ENCODE measurements around the gene CARMIL3. TPM values are rescaled to one million over a fixed set of nuclear protein-coding genes. Genes with fewer than 3 reads are reported as not detected.

CARMIL3 gene
- total RNA-seq, 2 donors from 2014 or later, result 1.9 to 2.1 TPM

- ATAC-seq (replicated peaks in 1 of 2) (no peak), DNase-seq (no peak)
- no peaks in the 10 kb centered on the region for H3K27me3 Mint-ChIP-seq (ENCODE audit: low read depth)
- no peaks in the 10 kb centered on the region for H3K9me3 Mint-ChIP-seq
- H3K36me3 Mint-ChIP-seq (ENCODE audit: insufficient read depth in 2 of 2), result no peaks in the 10 kb centered on the region
- H3K27ac Mint-ChIP-seq, result no peak overlapping the region
- H3K4me1 Mint-ChIP-seq (ENCODE audit: low read depth), result peaks cover 13% of the 10 kb centered on the region
- H3K4me3 Mint-ChIP-seq, result peak overlapping the region in 1 of 2 donors; percentile 1
Observed at GRCh38 chr14:24070285-24071143, 18.7 kb downstream of the CARMIL3 start.

- H3K27ac Mint-ChIP-seq, result no peak within 1 kb of the TSS
- H3K4me1 Mint-ChIP-seq (ENCODE audit: low read depth), result peaks cover 13% of the 10 kb centered on the region
- ATAC-seq (replicated peaks in 1 of 2) (peak; percentile 95 to 96), DNase-seq (peak; percentile 56 to 74)
- no peaks in the 10 kb centered on the region for H3K27me3 Mint-ChIP-seq (ENCODE audit: low read depth)
- no peaks in the 10 kb centered on the region for H3K9me3 Mint-ChIP-seq
- H3K4me3 Mint-ChIP-seq, result peak within 1 kb of the TSS in 1 of 2 donors; percentile 1
- no peaks in the 10 kb centered on the region for H3K36me3 Mint-ChIP-seq (ENCODE audit: insufficient read depth in 2 of 2)
Observed at GRCh38 chr14:24071144-24071697, 19.4 kb downstream of the CARMIL3 start, which contains the start of gene CPNE6. TSS of gene CPNE6 (plus strand) at chr14:24071562. CDS start at chr14:24072937, 1,375 bp downstream.

GRCh38 chr14:24071836-24072430, 20.1 kb downstream of the CARMIL3 start:
- no peaks in the 10 kb centered on the region for H3K27me3 Mint-ChIP-seq (ENCODE audit: low read depth)
- H3K27ac Mint-ChIP-seq, result no peak overlapping the region
- ATAC-seq (replicated peaks in 1 of 2) (no peak), DNase-seq (no peak)
- no peaks in the 10 kb centered on the region for H3K36me3 Mint-ChIP-seq (ENCODE audit: insufficient read depth in 2 of 2)
- no peaks in the 10 kb centered on the region for H3K9me3 Mint-ChIP-seq
- peaks cover 13% of the 10 kb centered on the region for H3K4me1 Mint-ChIP-seq (ENCODE audit: low read depth)
- H3K4me3 Mint-ChIP-seq, result no peak overlapping the region

- no peak overlapping the region for H3K4me3 Mint-ChIP-seq
- no peaks in the 10 kb centered on the region for H3K27me3 Mint-ChIP-seq (ENCODE audit: low read depth)
- H3K4me1 Mint-ChIP-seq (ENCODE audit: low read depth), result peaks cover 13% of the 10 kb centered on the region
- no peaks in the 10 kb centered on the region for H3K9me3 Mint-ChIP-seq
- no peaks in the 10 kb centered on the region for H3K36me3 Mint-ChIP-seq (ENCODE audit: insufficient read depth in 2 of 2)
- no peak overlapping the region for H3K27ac Mint-ChIP-seq
- ATAC-seq (replicated peaks in 1 of 2), result no peak
- DNase-seq, result no peak
Observed at GRCh38 chr14:24072436-24072835, 20.6 kb downstream of the CARMIL3 start.

- ATAC-seq (replicated peaks in 1 of 2) (no peak), DNase-seq (no peak)
- Mint-ChIP-seq H3K4me3 (no peak overlapping the region), H3K27me3 (ENCODE audit: low read depth) (no peaks in the 10 kb centered on the region), H3K4me1 (ENCODE audit: low read depth) (peaks cover 13% of the 10 kb centered on the region), H3K36me3 (ENCODE audit: insufficient read depth in 2 of 2) (no peaks in the 10 kb centered on the region), H3K9me3 (no peaks in the 10 kb centered on the region), H3K27ac (no peak overlapping the region)
Observed at GRCh38 chr14:24072881-24073877, 21.4 kb downstream of the CARMIL3 start.

GRCh38 chr14:24074625-24075484, 23.0 kb downstream of the CARMIL3 start:
- Mint-ChIP-seq H3K9me3 (no peaks in the 10 kb centered on the region), H3K27me3 (ENCODE audit: low read depth) (no peaks in the 10 kb centered on the region), H3K36me3 (ENCODE audit: insufficient read depth in 2 of 2) (no peaks in the 10 kb centered on the region), H3K27ac (no peak overlapping the region), H3K4me3 (no peak overlapping the region), H3K4me1 (ENCODE audit: low read depth) (peaks cover 19% of the 10 kb centered on the region)
- no peak for ATAC-seq (replicated peaks in 1 of 2)
- DNase-seq, result no peak

DNA sequence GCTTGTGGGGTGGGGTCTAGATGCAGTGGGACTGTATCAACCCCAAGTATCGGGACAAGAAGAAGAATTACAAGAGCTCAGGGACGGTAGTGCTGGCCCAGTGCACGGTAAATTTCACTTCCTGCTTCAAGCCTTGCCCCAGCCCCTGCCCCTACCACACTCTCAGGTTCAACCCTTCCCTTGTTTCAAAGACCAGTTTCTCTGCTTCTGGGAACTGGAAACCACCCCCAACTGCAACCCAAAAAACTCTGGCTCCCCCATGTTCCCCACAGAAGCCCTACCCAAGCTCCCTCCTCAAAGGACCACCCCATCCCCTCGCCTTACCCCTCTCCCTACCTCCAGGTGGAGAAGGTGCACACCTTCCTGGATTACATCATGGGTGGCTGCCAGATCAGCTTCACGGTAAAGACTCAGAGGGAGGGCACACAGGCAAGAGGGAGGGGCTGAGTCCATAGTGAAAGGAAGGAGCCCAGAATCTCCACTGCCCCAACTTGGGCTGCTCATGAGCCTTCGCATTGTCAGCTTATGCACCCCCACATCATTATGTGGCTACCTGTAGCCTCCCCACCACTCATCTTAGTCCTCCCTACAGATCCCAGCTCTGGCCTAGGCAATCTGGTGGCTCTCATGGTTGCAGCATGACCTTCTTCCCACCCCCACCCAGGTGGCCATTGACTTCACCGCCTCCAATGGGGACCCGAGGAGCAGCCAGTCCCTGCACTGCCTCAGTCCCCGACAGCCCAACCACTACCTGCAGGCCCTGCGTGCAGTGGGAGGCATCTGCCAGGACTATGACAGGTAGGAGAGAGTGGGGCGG, 23.9 kb downstream of the CARMIL3 start:
- Mint-ChIP-seq H3K4me1 (ENCODE audit: low read depth) (peaks cover 21% of the 10 kb centered on the region), H3K9me3 (no peaks in the 10 kb centered on the region), H3K27me3 (ENCODE audit: low read depth) (no peaks in the 10 kb centered on the region), H3K27ac (no peak overlapping the region), H3K36me3 (ENCODE audit: insufficient read depth in 2 of 2) (no peaks in the 10 kb centered on the region), H3K4me3 (no peak overlapping the region)
- ATAC-seq (replicated peaks in 1 of 2) (no peak), DNase-seq (no peak)

DNA sequence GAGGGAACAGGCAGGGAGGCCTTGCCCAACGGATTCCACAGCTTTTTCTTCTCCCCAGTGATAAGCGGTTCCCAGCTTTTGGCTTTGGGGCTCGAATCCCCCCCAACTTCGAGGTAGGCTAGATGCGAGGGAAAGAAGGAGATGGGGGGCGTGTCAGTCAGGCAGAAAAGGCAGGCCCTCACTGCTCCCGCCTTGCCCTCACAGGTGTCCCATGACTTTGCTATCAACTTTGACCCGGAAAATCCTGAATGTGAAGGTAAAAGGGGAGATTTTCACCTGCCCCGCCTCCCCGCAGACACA, 24.4 kb downstream of the CARMIL3 start:
- no peaks in the 10 kb centered on the region for H3K27me3 Mint-ChIP-seq (ENCODE audit: low read depth)
- no peaks in the 10 kb centered on the region for H3K36me3 Mint-ChIP-seq (ENCODE audit: insufficient read depth in 2 of 2)
- H3K27ac Mint-ChIP-seq, result no peak overlapping the region
- ATAC-seq (replicated peaks in 1 of 2) (no peak), DNase-seq (no peak)
- peaks cover 17% of the 10 kb centered on the region for H3K4me1 Mint-ChIP-seq (ENCODE audit: low read depth)
- H3K4me3 Mint-ChIP-seq, result no peak overlapping the region
- no peaks in the 10 kb centered on the region for H3K9me3 Mint-ChIP-seq

DNA sequence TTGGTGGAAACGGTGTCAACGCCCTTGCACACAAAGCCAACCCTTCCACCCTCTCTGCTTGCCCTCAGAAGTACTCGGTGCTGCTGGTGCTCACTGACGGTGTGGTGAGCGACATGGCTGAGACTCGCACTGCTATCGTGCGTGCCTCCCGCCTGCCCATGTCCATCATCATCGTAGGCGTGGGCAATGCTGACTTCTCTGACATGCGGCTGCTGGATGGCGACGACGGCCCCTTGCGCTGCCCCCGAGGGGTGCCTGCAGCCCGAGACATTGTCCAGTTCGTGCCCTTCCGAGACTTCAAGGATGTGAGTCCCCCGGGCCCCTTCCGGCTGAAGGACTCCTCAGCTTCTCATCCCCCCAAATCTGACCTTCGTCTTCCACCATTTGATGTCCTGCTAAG, 25.3 kb downstream of the CARMIL3 start:
- no peaks in the 10 kb centered on the region for H3K9me3 Mint-ChIP-seq
- DNase-seq, result no peak
- no peak overlapping the region for H3K27ac Mint-ChIP-seq
- H3K27me3 Mint-ChIP-seq (ENCODE audit: low read depth), result no peaks in the 10 kb centered on the region
- H3K36me3 Mint-ChIP-seq (ENCODE audit: insufficient read depth in 2 of 2), result no peaks in the 10 kb centered on the region
- ATAC-seq (replicated peaks in 1 of 2), result no peak
- H3K4me1 Mint-ChIP-seq (ENCODE audit: low read depth), result peaks cover 20% of the 10 kb centered on the region
- no peak overlapping the region for H3K4me3 Mint-ChIP-seq

- Mint-ChIP-seq H3K27ac (no peak overlapping the region), H3K36me3 (ENCODE audit: insufficient read depth in 2 of 2) (no peaks in the 10 kb centered on the region), H3K27me3 (ENCODE audit: low read depth) (no peaks in the 10 kb centered on the region), H3K4me1 (ENCODE audit: low read depth) (peaks cover 25% of the 10 kb centered on the region), H3K9me3 (no peaks in the 10 kb centered on the region), H3K4me3 (no peak overlapping the region)
- ATAC-seq (replicated peaks in 1 of 2) (no peak), DNase-seq (no peak)
Observed at GRCh38 chr14:24078146-24078545, 26.3 kb downstream of the CARMIL3 start.

DNA sequence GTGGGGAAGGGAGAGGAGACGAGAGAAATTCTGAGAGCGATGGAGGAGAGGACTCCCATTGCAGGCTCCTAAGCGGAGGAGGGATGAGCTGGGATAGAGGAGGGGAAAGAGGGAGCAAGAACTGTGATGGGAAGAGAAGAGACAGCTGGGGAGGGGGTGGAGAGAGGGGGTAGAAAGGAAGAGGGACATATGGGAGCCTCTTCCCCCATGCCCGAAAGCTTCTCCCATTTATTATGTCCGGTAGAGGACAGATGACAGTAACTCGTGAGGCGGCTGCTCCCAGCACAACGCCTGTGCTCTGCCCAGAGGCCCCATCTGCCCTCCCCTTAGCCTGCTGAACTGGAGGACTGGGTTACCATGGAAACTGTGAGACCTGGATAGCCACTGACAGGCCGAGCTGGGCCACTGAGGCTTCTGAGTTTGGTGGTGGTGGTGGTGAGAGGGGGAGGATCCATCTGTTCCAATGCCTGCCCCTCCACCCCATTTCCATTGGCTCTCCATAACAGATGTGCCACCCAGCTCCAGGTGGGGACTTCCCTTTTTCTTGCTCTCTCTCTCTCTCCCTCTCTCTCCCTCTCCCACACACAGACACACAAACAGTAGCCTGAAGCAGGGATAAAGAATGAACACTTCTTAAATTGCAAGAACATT, 27.8 kb downstream of the CARMIL3 start:
- Mint-ChIP-seq H3K4me3 (no peak overlapping the region), H3K27ac (no peak overlapping the region), H3K4me1 (ENCODE audit: low read depth) (peaks cover 25% of the 10 kb centered on the region), H3K9me3 (no peaks in the 10 kb centered on the region), H3K36me3 (ENCODE audit: insufficient read depth in 2 of 2) (no peaks in the 10 kb centered on the region), H3K27me3 (ENCODE audit: low read depth) (no peaks in the 10 kb centered on the region)
- ATAC-seq (replicated peaks in 1 of 2) (no peak), DNase-seq (no peak)
